Measurements from ENCODE around the gene C3orf20.

DNA sequence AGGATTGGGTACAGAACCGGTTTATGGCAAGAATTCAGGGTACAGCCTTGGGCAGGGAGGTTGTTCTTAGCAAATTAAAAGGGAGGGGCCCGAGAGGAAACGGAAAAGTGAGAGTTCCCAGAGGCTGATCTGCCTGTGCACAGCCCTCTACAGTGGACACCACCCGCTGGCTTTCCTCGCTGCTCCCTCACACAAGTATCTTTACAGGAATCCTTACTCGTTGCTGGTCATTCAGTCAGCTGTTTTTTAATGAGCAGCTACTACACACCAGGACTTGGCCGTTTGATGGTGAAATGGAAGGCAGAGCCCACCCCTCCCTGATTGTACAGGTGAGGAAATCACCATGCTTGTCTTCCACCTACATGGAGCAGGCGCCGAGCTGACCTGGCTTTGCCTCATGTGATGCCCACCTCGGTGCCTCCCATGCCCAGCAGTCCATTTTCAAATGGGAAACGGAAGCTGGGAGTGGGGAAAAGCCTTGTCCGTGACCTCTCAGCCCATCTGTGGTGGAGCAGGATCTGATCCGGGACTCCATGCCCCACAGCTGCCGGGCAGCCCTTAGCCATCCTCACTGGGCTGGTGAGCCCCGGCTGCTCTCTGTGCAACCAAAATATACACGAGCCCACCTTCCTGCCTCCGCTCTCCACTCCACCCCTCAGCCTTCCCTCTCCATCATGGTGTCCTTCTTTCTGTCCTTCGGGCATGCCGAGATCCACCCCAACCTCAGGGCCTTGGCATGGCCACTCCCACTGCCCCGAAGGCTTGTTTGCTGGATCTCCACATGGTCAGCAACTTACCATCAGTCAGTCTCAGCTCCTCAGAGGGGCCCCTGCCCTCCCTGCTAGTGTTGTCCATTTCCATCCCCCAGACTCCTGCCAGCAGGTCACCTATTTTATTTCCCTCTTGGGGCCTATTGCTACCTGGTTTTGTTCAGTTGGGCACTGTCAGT, 110.5 kb downstream of the C3orf20 start:
- TF ChIP-seq NFE2L2 (IDR thresholded peaks at IDR 0.05; ENCODE audit: low read depth, low read length), result no peak
- TF ChIP-seq, protein P1, sequence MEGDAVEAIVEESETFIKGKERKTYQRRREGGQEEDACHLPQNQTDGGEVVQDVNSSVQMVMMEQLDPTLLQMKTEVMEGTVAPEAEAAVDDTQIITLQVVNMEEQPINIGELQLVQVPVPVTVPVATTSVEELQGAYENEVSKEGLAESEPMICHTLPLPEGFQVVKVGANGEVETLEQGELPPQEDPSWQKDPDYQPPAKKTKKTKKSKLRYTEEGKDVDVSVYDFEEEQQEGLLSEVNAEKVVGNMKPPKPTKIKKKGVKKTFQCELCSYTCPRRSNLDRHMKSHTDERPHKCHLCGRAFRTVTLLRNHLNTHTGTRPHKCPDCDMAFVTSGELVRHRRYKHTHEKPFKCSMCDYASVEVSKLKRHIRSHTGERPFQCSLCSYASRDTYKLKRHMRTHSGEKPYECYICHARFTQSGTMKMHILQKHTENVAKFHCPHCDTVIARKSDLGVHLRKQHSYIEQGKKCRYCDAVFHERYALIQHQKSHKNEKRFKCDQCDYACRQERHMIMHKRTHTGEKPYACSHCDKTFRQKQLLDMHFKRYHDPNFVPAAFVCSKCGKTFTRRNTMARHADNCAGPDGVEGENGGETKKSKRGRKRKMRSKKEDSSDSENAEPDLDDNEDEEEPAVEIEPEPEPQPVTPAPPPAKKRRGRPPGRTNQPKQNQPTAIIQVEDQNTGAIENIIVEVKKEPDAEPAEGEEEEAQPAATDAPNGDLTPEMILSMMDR (conservative IDR thresholded peaks at IDR 0.05; ENCODE audit: low read depth, low read length), result no peak
- no peak for TF ChIP-seq BHLHE40 (IDR thresholded peaks at IDR 0.05; ENCODE audit: low read depth, low read length)
- no peak for TF ChIP-seq MAFK (IDR thresholded peaks at IDR 0.05; ENCODE audit: low read depth, low read length)
- no peak for TF ChIP-seq RFX5 (IDR thresholded peaks at IDR 0.05; ENCODE audit: low read depth, low read length)
- no peak for TF ChIP-seq RCOR1 (IDR thresholded peaks at IDR 0.05; ENCODE audit: insufficient replicate concordance, low read length)
- TF ChIP-seq SMC3 (IDR thresholded peaks at IDR 0.05; ENCODE audit: low read depth, low read length), result no peak
- TF ChIP-seq POLR2A (IDR thresholded peaks at IDR 0.05; ENCODE audit: low read depth, low read length), result no peak
- TF ChIP-seq MAZ (IDR thresholded peaks at IDR 0.05; ENCODE audit: borderline replicate concordance, low read depth, low read length), result no peak
- TF ChIP-seq CEBPB (IDR thresholded peaks at IDR 0.05; ENCODE audit: low read depth, low read length), result no peak
- TF ChIP-seq FOS (IDR thresholded peaks at IDR 0.05; ENCODE audit: low read depth, low read length), result no peak
- TF ChIP-seq RAD21 (IDR thresholded peaks at IDR 0.05; ENCODE audit: low read length), result no peak
- TF ChIP-seq, protein P2, sequence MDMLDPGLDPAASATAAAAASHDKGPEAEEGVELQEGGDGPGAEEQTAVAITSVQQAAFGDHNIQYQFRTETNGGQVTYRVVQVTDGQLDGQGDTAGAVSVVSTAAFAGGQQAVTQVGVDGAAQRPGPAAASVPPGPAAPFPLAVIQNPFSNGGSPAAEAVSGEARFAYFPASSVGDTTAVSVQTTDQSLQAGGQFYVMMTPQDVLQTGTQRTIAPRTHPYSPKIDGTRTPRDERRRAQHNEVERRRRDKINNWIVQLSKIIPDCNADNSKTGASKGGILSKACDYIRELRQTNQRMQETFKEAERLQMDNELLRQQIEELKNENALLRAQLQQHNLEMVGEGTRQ (IDR thresholded peaks at IDR 0.05; ENCODE audit: low read depth, low read length), result no peak
- TF ChIP-seq MXI1 (IDR thresholded peaks at IDR 0.05; ENCODE audit: borderline replicate concordance, low read depth, low read length), result no peak
